Measurements from ENCODE around the gene TRIM60.
"Not testable (repeated sequence)": the region's sequence is repeated elsewhere in the genome, so short reads cannot be mapped to it uniquely, and the experiment has no call there.

TRIM60 gene

DNA sequence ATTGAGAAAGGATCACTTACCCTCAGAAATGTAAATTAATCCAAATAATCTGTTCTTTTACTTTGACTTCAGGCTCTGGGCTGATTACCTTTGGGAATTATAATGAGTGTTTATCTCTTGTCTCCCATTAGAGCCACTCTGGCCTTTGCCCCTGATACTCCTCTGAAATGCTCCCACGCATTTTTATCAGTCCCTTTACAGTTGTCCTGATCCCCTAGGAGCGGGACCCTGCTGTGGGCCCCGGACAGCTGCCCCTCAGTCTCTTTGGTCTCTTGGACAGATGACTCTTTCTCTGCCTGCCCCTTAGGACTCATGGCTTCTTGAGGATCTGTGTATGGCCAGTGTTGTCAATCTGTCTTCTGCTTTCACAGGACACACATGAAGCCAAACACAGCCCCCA, 20.8 kb downstream of the TRIM60 start:
- no peak for DNase-seq (ENCODE audit: low read depth in 3 of 3, low spot score in 1 of 3)

DNA sequence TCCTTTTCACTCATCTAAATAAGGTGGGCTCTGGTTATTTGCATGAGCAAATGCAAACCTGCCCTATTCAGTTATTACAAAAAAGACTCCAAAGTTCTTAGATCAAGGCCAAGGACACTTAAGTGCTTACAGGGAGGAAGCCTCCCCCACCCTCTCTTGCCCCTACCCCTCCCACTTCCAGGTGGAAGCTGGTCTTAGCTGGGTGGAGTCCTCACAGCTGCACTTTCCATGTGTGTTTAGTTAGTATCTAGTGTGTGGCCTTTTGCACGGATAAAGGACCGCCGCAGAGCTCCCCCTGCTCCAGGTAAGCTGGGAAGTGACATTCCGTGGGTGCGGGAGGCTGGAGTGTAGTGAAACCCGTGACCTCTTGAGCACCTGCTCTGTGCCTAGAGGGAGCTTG, 21.8 kb downstream of the TRIM60 start, which contains the start of gene TRIM75:
TRIM75 (plus strand) TSS at position 222 of the 400 bp plus-strand sequence. CDS start 5,282 bp downstream, outside the sequence.
- DNase-seq (ENCODE audit: low read depth in 3 of 3, low spot score in 1 of 3) = no peak

GRCh38 chr4:165055601-165056000, 23.8 kb downstream of the TRIM60 start:
- no peak for DNase-seq (ENCODE audit: low read depth in 3 of 3, low spot score in 1 of 3)

GRCh38 chr4:165058666-165059065, 26.9 kb downstream of the TRIM60 start:
- no peak for DNase-seq (ENCODE audit: low read depth in 3 of 3, low spot score in 1 of 3)

- DNase-seq (ENCODE audit: low read depth in 3 of 3, low spot score in 1 of 3) = no peak
Measured at GRCh38 chr4:165059386-165059785, 27.6 kb downstream of the TRIM60 start.

DNA sequence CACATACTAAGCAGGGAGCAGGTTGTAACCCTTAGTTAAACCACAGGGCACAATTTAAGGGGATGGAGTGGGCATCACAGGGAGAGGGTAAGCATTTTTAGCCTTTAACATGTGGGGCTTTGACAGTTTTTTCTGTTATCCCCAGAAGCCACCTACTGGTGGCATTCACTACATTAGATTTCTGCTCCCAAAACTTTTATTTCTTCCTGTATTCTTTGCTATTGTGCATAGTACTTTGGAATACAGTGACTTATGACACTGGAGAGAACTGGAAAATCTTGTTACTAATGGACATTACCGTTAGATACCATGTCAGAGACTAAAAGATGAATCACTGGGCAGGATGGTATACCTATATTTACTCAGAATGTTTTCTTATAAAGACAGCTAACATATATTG, 29.1 kb downstream of the TRIM60 start:
- no peak for DNase-seq (ENCODE audit: low read depth in 3 of 3, low spot score in 1 of 3)

DNA sequence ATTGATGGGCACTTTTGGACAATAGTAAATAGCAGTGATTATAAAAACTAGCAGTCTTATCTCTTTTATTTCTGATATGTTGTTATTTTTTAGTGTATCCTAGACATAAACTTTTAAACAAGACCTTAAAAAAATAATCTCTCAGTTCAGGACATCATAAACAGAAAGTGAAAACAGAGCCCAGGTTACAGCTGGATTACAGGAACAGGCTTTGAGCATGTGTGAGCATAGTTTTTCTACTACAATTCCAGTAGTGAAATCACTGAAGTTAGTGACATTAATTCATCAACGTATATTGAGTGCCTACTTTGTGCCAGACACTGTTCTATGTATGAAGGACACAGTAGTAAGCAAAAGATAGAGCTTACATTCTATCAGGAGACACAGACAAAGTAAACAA, 38.8 kb downstream of the TRIM60 start:
- DNase-seq (ENCODE audit: low read depth in 3 of 3, low spot score in 1 of 3) = no peak

GRCh38 chr4:165073346-165073745, 41.5 kb downstream of the TRIM60 start:
- not testable (repeated sequence) for DNase-seq (ENCODE audit: low read depth in 3 of 3, low spot score in 1 of 3)

DNA sequence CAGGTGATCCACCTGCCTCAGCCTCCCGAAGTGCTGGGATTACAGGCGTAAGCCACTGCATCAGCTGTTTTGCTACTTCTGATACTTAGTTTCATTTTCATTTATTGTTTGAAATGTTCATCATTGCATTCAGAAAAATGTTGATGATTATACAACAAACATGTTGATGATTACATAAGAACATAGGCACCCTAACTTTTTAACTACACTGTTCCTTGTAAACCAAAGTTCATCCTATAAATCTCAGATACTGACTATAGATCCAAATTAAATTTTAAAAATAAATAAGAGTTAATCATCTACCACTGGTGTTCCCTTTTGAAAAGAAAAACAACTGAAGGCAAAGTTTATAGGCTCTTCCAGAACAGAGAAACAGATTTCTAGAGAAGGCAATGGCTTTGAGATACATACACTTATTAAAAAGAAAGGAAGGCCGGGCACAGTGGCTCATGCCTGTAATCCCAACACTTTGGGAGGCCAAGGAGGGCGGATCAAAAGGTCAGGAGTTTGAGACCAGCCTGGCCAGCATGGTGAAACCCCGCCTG, 45.3 kb downstream of the TRIM60 start:
- no peak for DNase-seq (ENCODE audit: low read depth in 3 of 3, low spot score in 1 of 3)

DNA sequence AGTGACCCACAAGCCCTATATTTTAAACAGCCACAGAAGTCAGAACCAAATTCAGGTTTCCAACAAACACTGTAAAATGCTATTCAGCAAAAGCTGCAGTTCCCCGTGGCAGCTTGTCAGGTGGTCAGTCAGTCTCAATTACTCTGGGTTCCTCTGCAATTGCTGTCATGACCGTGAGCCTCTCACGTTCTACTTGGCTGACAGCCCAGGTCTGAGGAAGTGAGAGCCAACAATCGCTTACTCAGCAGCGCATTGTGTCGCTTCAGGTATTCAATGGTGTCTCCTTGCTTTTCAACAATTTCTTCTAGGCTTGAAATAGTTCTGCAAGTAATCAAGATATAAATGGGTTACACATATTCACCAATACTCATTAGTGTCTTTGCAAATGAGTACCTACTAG, 47.7 kb downstream of the TRIM60 start:
- DNase-seq (ENCODE audit: low read depth in 3 of 3, low spot score in 1 of 3) = no peak

- DNase-seq (ENCODE audit: low read depth in 3 of 3, low spot score in 1 of 3) = not testable (repeated sequence)
Measured at GRCh38 chr4:165084787-165085186, 53.0 kb downstream of the TRIM60 start.

DNA sequence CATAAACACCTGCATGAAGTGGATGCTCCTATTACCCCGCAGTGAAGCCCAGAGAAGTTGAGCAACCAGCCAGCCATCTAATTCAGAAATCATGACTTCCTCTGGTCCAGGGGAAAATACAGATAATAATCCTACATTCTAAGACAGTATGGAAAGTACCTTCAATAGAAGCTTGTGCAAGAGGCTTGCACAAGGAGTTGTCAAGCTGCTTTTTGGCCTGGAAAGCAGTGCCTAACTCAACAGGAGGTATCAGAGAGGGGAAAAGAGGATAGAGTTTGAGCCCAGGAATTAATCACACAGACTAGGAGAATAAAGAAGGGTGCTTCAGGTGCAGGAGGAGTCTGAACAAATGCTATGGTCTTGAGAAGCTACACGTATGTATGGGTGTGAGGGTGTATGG, 54.1 kb downstream of the TRIM60 start:
- no peak for DNase-seq (ENCODE audit: low read depth in 3 of 3, low spot score in 1 of 3)

DNA sequence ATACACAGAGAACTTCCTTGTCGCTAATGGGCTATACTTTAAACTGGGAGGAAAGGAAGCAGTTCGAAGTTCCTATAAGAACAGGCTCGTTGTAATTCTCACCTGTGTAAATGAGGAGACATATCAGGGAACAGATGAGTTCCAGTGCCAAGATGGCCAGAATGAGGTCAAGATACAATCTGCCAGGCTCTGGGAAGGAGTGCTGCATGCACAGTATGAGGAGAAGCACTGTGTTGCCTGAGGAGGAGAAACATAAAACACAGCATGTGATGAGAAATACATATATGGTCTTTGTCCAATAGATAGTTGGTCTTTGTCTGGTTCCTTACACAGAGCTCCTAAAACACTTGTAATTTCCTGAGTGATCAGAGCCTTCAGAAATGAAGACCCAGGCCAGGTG, 56.6 kb downstream of the TRIM60 start:
- no peak for DNase-seq (ENCODE audit: low read depth in 3 of 3, low spot score in 1 of 3)
